ENCODE results near the gene MYADML2. TPM values are rescaled to one million over a fixed set of nuclear protein-coding genes. Genes with fewer than 3 reads are reported as not detected.

Gene MYADML2
- total and polyA plus RNA-seq, 4 donors = not detected

- H3K9me3 ChIP-seq (ENCODE audit: control insufficient read depth, low read length) = no peaks in the 10 kb centered on the region
- H3K27ac ChIP-seq (ENCODE audit: low read depth in 1 of 2, low read length in 2 of 2) = no peak overlapping the region
- intact Hi-C loops (cut with DNase I) = no loop called here
- H3K4me1 ChIP-seq (ENCODE audit: control insufficient read depth in 1 of 2, insufficient read depth in 2 of 2, low read length in 2 of 2) = no peaks in the 10 kb centered on the region
- ATAC-seq (ENCODE audit: low FRiP score) = no peak
- no peaks in the 10 kb centered on the region for H3K36me3 ChIP-seq (ENCODE audit: control insufficient read depth in 1 of 2, insufficient read depth in 2 of 2, low read length in 1 of 2)
- DNase-seq = peak in 1 of 2 donors; percentile 46
- WGBS, 2 donors = 88% methylated on average over 22 to 23 of the region's 23 CpGs
- H3K4me3 ChIP-seq (ENCODE audit: low read length in 2 of 2) = no peak overlapping the region
- H3K27me3 ChIP-seq (ENCODE audit: control insufficient read depth in 1 of 2, insufficient read depth in 2 of 2, low read length in 1 of 2) = no peaks in the 10 kb centered on the region
Measured at GRCh38 chr17:81934098-81934757, 12.8 kb downstream of the MYADML2 start.

GRCh38 chr17:81933178-81933699, 13.8 kb downstream of the MYADML2 start:
- Histone ChIP-seq H3K36me3 (ENCODE audit: control insufficient read depth in 1 of 2, insufficient read depth in 2 of 2, low read length in 1 of 2) (no peaks in the 10 kb centered on the region), H3K27me3 (ENCODE audit: control insufficient read depth in 1 of 2, insufficient read depth in 2 of 2, low read length in 1 of 2) (no peaks in the 10 kb centered on the region), H3K9me3 (ENCODE audit: control insufficient read depth, low read length) (no peaks in the 10 kb centered on the region), H3K4me3 (ENCODE audit: low read length in 2 of 2) (no peak overlapping the region), H3K4me1 (ENCODE audit: control insufficient read depth in 1 of 2, insufficient read depth in 2 of 2, low read length in 2 of 2) (no peaks in the 10 kb centered on the region), H3K27ac (ENCODE audit: low read depth in 1 of 2, low read length in 2 of 2) (no peak overlapping the region)
- intact Hi-C loops (cut with DNase I) = no loop called here
- ATAC-seq (ENCODE audit: low FRiP score) (no peak), DNase-seq (no peak)
- WGBS, 2 donors = 90 to 91% methylated on average over 14 of the region's 14 CpGs

GRCh38 chr17:81932333-81932983, 14.6 kb downstream of the MYADML2 start:
- Histone ChIP-seq H3K27me3 (ENCODE audit: control insufficient read depth in 1 of 2, insufficient read depth in 2 of 2, low read length in 1 of 2) (no peaks in the 10 kb centered on the region), H3K36me3 (ENCODE audit: control insufficient read depth in 1 of 2, insufficient read depth in 2 of 2, low read length in 1 of 2) (no peaks in the 10 kb centered on the region), H3K4me3 (ENCODE audit: low read length in 2 of 2) (no peak overlapping the region), H3K9me3 (ENCODE audit: control insufficient read depth, low read length) (no peaks in the 10 kb centered on the region), H3K27ac (ENCODE audit: low read depth in 1 of 2, low read length in 2 of 2) (no peak overlapping the region), H3K4me1 (ENCODE audit: control insufficient read depth in 1 of 2, insufficient read depth in 2 of 2, low read length in 2 of 2) (no peaks in the 10 kb centered on the region)
- intact Hi-C loops (cut with DNase I) = no loop called here
- peak in 1 of 2 donors; percentile 45 for DNase-seq
- 89 to 91% methylated on average over 9 of the region's 9 CpGs for WGBS, 2 donors
- ATAC-seq (ENCODE audit: low FRiP score) = no peak

GRCh38 chr17:81931557-81932332, 15.3 kb downstream of the MYADML2 start:
- peak in 1 of 2 donors; percentile 46 for DNase-seq
- Histone ChIP-seq H3K4me1 (ENCODE audit: control insufficient read depth in 1 of 2, insufficient read depth in 2 of 2, low read length in 2 of 2) (no peaks in the 10 kb centered on the region), H3K36me3 (ENCODE audit: control insufficient read depth in 1 of 2, insufficient read depth in 2 of 2, low read length in 1 of 2) (no peaks in the 10 kb centered on the region), H3K27me3 (ENCODE audit: control insufficient read depth in 1 of 2, insufficient read depth in 2 of 2, low read length in 1 of 2) (no peaks in the 10 kb centered on the region), H3K4me3 (ENCODE audit: low read length in 2 of 2) (no peak overlapping the region), H3K9me3 (ENCODE audit: control insufficient read depth, low read length) (no peaks in the 10 kb centered on the region), H3K27ac (ENCODE audit: low read depth in 1 of 2, low read length in 2 of 2) (no peak overlapping the region)
- intact Hi-C loops (cut with DNase I) = no loop called here
- ATAC-seq (ENCODE audit: low FRiP score) = no peak
- 49 to 51% methylated on average over 15 of the region's 15 CpGs for WGBS, 2 donors

GRCh38 chr17:81931189-81931556, 15.9 kb downstream of the MYADML2 start:
- Histone ChIP-seq H3K4me3 (ENCODE audit: low read length in 2 of 2) (no peak overlapping the region), H3K4me1 (ENCODE audit: control insufficient read depth in 1 of 2, insufficient read depth in 2 of 2, low read length in 2 of 2) (no peaks in the 10 kb centered on the region), H3K27me3 (ENCODE audit: control insufficient read depth in 1 of 2, insufficient read depth in 2 of 2, low read length in 1 of 2) (no peaks in the 10 kb centered on the region), H3K27ac (ENCODE audit: low read depth in 1 of 2, low read length in 2 of 2) (no peak overlapping the region), H3K9me3 (ENCODE audit: control insufficient read depth, low read length) (no peaks in the 10 kb centered on the region), H3K36me3 (ENCODE audit: control insufficient read depth in 1 of 2, insufficient read depth in 2 of 2, low read length in 1 of 2) (no peaks in the 10 kb centered on the region)
- peak in 1 of 2 donors; percentile 44 for DNase-seq
- intact Hi-C loops (cut with DNase I) = no loop called here
- ATAC-seq (ENCODE audit: low FRiP score) = no peak
- WGBS, 2 donors = 75 to 76% methylated on average over 13 of the region's 13 CpGs

- no peak for ATAC-seq (ENCODE audit: low FRiP score)
- no peaks in the 10 kb centered on the region for H3K4me1 ChIP-seq (ENCODE audit: control insufficient read depth in 1 of 2, insufficient read depth in 2 of 2, low read length in 2 of 2)
- peak in 1 of 2 donors; percentile 50 for DNase-seq
- no peaks in the 10 kb centered on the region for H3K36me3 ChIP-seq (ENCODE audit: control insufficient read depth in 1 of 2, insufficient read depth in 2 of 2, low read length in 1 of 2)
- 65 to 69% methylated on average over 20 of the region's 20 CpGs for WGBS, 2 donors
- no peak overlapping the region for H3K27ac ChIP-seq (ENCODE audit: low read depth in 1 of 2, low read length in 2 of 2)
- intact Hi-C loops (cut with DNase I) = no loop called here
- no peaks in the 10 kb centered on the region for H3K9me3 ChIP-seq (ENCODE audit: control insufficient read depth, low read length)
- H3K4me3 ChIP-seq (ENCODE audit: low read length in 2 of 2) = no peak overlapping the region
- no peaks in the 10 kb centered on the region for H3K27me3 ChIP-seq (ENCODE audit: control insufficient read depth in 1 of 2, insufficient read depth in 2 of 2, low read length in 1 of 2)
Measured at GRCh38 chr17:81930142-81931125, 16.6 kb downstream of the MYADML2 start.

GRCh38 chr17:81929253-81930141, 17.5 kb downstream of the MYADML2 start:
- WGBS, 2 donors = 94 to 96% methylated on average over 31 of the region's 31 CpGs
- Histone ChIP-seq H3K36me3 (ENCODE audit: control insufficient read depth in 1 of 2, insufficient read depth in 2 of 2, low read length in 1 of 2) (no peaks in the 10 kb centered on the region), H3K27ac (ENCODE audit: low read depth in 1 of 2, low read length in 2 of 2) (no peak overlapping the region), H3K4me1 (ENCODE audit: control insufficient read depth in 1 of 2, insufficient read depth in 2 of 2, low read length in 2 of 2) (no peaks in the 10 kb centered on the region), H3K9me3 (ENCODE audit: control insufficient read depth, low read length) (no peaks in the 10 kb centered on the region), H3K27me3 (ENCODE audit: control insufficient read depth in 1 of 2, insufficient read depth in 2 of 2, low read length in 1 of 2) (no peaks in the 10 kb centered on the region), H3K4me3 (ENCODE audit: low read length in 2 of 2) (no peak overlapping the region)
- intact Hi-C loops (cut with DNase I) = no loop called here
- ATAC-seq (ENCODE audit: low FRiP score) (no peak), DNase-seq (peak; percentile 47 to 75)
